Gastroesophageal sphincter (tissue), 4 donors: ENCODE measurements around the gene PXN. TPM values are rescaled to one million over a fixed set of nuclear protein-coding genes. Genes with fewer than 3 reads are reported as not detected.

Experiments
- ATAC-seq: fragments of 150-250 bp; one replicate; pipeline ENCODE4 v1.9.1; 2016; ENCODE audit warnings: mild to moderate bottlenecking, moderate library complexity
- H3K27ac ChIP-seq, 4 donors: fragments of 200-600 bp; sonication (generic) in 3 of 4; 1 replicate in 3 of 4; 2 replicates in 1 of 4; pipeline ENCODE4 v1.5.1; 2016 to 2019
- H3K27me3 ChIP-seq: fragments of 200-600 bp; sonication (generic); one replicate; pipeline ENCODE4 v1.5.1; 2019
- H3K36me3 ChIP-seq, 2 donors: fragments of 200-600 bp; sonication (generic); one replicate each; pipeline ENCODE4 v1.5.1; 2019; ENCODE audit warnings: control low read depth in 1 of 2
- H3K4me1 ChIP-seq, 3 donors: fragments of 200-600 bp; sonication (generic); 1 replicate in 2 of 3; 2 replicates in 1 of 3; pipeline ENCODE4 v1.5.1; 2016 to 2019; ENCODE audit warnings: control low read depth in 2 of 3
- H3K4me3 ChIP-seq, 2 donors: fragments of 200-600 bp; sonication (generic); one replicate each; pipeline ENCODE4 v1.5.1; 2019; ENCODE audit warnings: mild to moderate bottlenecking in 1 of 2, moderate library complexity in 1 of 2
- H3K9me3 ChIP-seq, 3 donors: fragments of 200-600 bp; sonication (generic); one replicate each; pipeline ENCODE4 v1.5.1; 2017 to 2019; ENCODE audit warnings: control low read depth in 2 of 3
- CTCF ChIP-seq, 4 experiments: fragments of 200-600 bp in 2 of 4; fragments of 450-650 bp in 2 of 4; sonication (generic) in 1 of 4; IDR thresholded peaks; one replicate each; pipeline ENCODE4 v1.5.1; 2017 to 2019; ENCODE audit warnings: antibody characterized with exemption in 4 of 4, mild to moderate bottlenecking in 2 of 4, moderate library complexity in 2 of 4
- EP300 ChIP-seq: sonication (generic); formaldehyde crosslinking; IDR thresholded peaks from one replicate; pipeline ENCODE4 v1.6.1; 2017; ENCODE audit warnings: antibody characterized with exemption, mild to moderate bottlenecking
- POLR2A ChIP-seq, 2 donors: fragments of 450-650 bp; IDR thresholded peaks; one replicate each; pipeline ENCODE4 v1.6.1; 2017; ENCODE audit warnings: antibody characterized with exemption in 2 of 2, mild to moderate bottlenecking in 2 of 2, moderate library complexity in 1 of 2
- POLR2AphosphoS5 ChIP-seq: sonication (generic); formaldehyde crosslinking; IDR thresholded peaks from one replicate; pipeline ENCODE4 v1.6.1; 2017; ENCODE audit warnings: antibody characterized with exemption
- WGBS, 2 donors: methylation state at CpG; one replicate each; pipeline ENCODE4 v1.1.5; 2018; ENCODE audit warnings: low coverage in 1 of 2; 5-methylcytosine and 5-hydroxymethylcytosine counted together
- total RNA-seq, 4 donors: library from RNA; depleted of rRNA; stranded (reverse); fragments of >200 nt; gene quantifications; one replicate each; pipeline ENCODE4 v1.1.0, GENCODE V29; 2016

The PXN gene
- total RNA-seq, 4 donors from 2014 or later, result 43.2 to 80.4 (median 59.4) TPM

GRCh38 chr12:120230326-120230973 lies 35.1 kb downstream of the PXN start:
- H3K9me3 ChIP-seq, result no peaks in the 10 kb centered on the region
- no peak for TF ChIP-seq CTCF (IDR thresholded peaks at IDR 0.05)
- TF ChIP-seq EP300, result no peak
- no peak for TF ChIP-seq POLR2A (IDR thresholded peaks at IDR 0.05)
- TF ChIP-seq POLR2AphosphoS5, result peak; percentile 53
- peak; percentile 67 for ATAC-seq
- H3K27me3 ChIP-seq, result no peaks in the 10 kb centered on the region
- H3K36me3 ChIP-seq, result peaks cover 0 to 12% of the 10 kb centered on the region in 2 donors
- H3K4me3 ChIP-seq, result peak overlapping the region in 1 of 2 donors; percentile 13
- H3K27ac ChIP-seq, result peak overlapping the region; percentile 64 to 97 (median 89)
- peaks cover 22 to 100% (median 85%) of the 10 kb centered on the region in 3 donors for H3K4me1 ChIP-seq
- WGBS, 2 donors, result 8% methylated on average over 2 of the region's 9 CpGs; no CpG with 5 or more reads in 1 of the 2 donors

DNA sequence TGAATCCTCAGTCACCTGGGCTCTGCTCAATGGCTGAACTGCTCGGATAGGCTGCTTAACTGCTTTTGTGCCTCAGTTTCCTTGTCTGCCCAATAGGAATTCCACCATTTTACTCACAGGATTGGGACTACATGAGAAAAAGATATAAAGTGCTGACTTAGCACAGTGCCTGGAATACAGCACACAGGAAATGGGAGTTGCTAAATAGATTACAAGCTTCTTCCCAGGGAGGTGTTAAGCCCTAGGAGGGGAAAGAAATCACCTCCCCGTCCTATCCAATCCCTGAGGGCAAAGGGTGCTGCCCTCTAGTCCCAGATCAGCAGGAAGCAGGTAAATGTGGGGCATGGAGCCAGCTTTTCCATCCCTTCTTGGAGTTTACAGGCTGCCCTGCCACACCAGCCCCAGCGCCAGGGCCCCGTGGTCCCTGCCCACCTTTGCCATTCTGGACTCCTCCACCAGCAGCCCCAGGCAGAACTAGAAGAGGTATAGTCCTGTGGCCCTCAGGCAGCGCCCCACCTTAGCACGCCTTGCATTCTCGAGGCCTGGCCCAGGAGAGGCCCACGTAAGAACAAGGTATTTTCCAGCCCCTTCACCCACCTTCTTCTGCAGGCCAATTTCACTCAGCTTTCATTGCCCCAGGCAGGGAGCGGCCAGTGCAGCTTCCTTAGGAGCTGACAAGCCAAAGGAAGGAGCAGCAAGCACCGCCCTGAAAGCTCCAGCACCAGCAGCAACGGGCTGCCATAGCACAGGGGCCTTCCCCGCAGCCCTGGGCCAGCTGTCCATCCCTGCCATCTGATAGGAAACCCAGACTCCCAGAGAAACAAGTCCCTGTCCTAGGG lies 35.8 kb downstream of the PXN start:
- ATAC-seq, result no peak

GRCh38 chr12:120229071-120229486 lies 36.5 kb downstream of the PXN start:
- 70% methylated on average over 2 of the region's 7 CpGs; no CpG with 5 or more reads in 1 of the 2 donors for WGBS, 2 donors
- Histone ChIP-seq H3K36me3 (peaks cover 0 to 14% of the 10 kb centered on the region in 2 donors), H3K4me3 (peak overlapping the region in 1 of 2 donors; percentile 23), H3K9me3 (no peaks in the 10 kb centered on the region), H3K4me1 (peaks cover 13 to 100% (median 88%) of the 10 kb centered on the region in 3 donors), H3K27ac (peak overlapping the region in 3 of 4 donors; percentile 88 to 97 (median 90)), H3K27me3 (no peaks in the 10 kb centered on the region)
- TF ChIP-seq CTCF (IDR thresholded peaks at IDR 0.05), result no peak
- no peak for TF ChIP-seq EP300
- no peak for TF ChIP-seq POLR2AphosphoS5
- TF ChIP-seq POLR2A (IDR thresholded peaks at IDR 0.05), result no peak
- ATAC-seq, result no peak

More for the DNA sequence above, 35.8 kb downstream of the PXN start:
- 80% methylated on average over 3 of the region's 12 CpGs; no CpG with 5 or more reads in 1 of the 2 donors for WGBS, 2 donors
- Histone ChIP-seq H3K9me3 (no peaks in the 10 kb centered on the region), H3K4me3 (peak overlapping the region in 1 of 2 donors; percentile 13), H3K27ac (peak overlapping the region; percentile 64 to 97 (median 89)), H3K27me3 (no peaks in the 10 kb centered on the region), H3K36me3 (peaks cover 0 to 12% of the 10 kb centered on the region in 2 donors), H3K4me1 (peaks cover 18 to 100% (median 86%) of the 10 kb centered on the region in 3 donors)
- TF ChIP-seq CTCF (IDR thresholded peaks at IDR 0.05), result no peak
- no peak for TF ChIP-seq POLR2AphosphoS5
- TF ChIP-seq EP300, result no peak
- no peak for TF ChIP-seq POLR2A (IDR thresholded peaks at IDR 0.05)

GRCh38 chr12:120228291-120229070 lies 37.0 kb downstream of the PXN start:
- ATAC-seq, result peak; percentile 57
- peaks cover 13 to 99% (median 83%) of the 10 kb centered on the region in 3 donors for H3K4me1 ChIP-seq
- H3K4me3 ChIP-seq, result peak overlapping the region in 1 of 2 donors; percentile 23
- TF ChIP-seq CTCF (IDR thresholded peaks at IDR 0.05), result peak in 3 of 4 experiments; percentile 97 to 98 (median 98)
- TF ChIP-seq POLR2AphosphoS5, result peak; percentile 44
- TF ChIP-seq POLR2A (IDR thresholded peaks at IDR 0.05), result no peak
- H3K36me3 ChIP-seq, result peaks cover 0 to 20% of the 10 kb centered on the region in 2 donors
- H3K27me3 ChIP-seq, result no peaks in the 10 kb centered on the region
- peak overlapping the region in 3 of 4 donors; percentile 88 to 97 (median 90) for H3K27ac ChIP-seq
- no peaks in the 10 kb centered on the region for H3K9me3 ChIP-seq
- 0% methylated on average over 1 of the region's 23 CpGs; no CpG with 5 or more reads in 1 of the 2 donors for WGBS, 2 donors
